Muscle layer of colon (tissue), 2 donors: Measurements from ENCODE around the gene SLC2A9.
"Not testable (repeated sequence)": the region's sequence is repeated elsewhere in the genome, so short reads cannot be mapped to it uniquely, and the experiment has no call there.

Experiments used
- H3K27ac ChIP-seq: one replicate; pipeline ENCODE4 v1.7.0; 2013; ENCODE audit warnings: low read depth, mild to moderate bottlenecking, low read length, moderate library complexity
- H3K27me3 ChIP-seq, 2 donors: one replicate each; pipeline ENCODE4 v1.7.0; 2013; ENCODE audit warnings: low read length in 2 of 2, mild to moderate bottlenecking in 2 of 2; ENCODE audit not compliant: insufficient read depth in 2 of 2, control insufficient read depth in 1 of 2
- H3K36me3 ChIP-seq: one replicate; pipeline ENCODE4 v1.7.0; 2013; ENCODE audit warnings: mild to moderate bottlenecking, low read length; ENCODE audit not compliant: insufficient read depth
- H3K4me1 ChIP-seq: one replicate; pipeline ENCODE4 v1.7.0; 2013; ENCODE audit warnings: mild to moderate bottlenecking, low read length; ENCODE audit not compliant: insufficient read depth
- H3K4me3 ChIP-seq, 2 donors: one replicate each; pipeline ENCODE4 v1.7.0; 2013; ENCODE audit warnings: low read length in 2 of 2, low read depth in 1 of 2, mild to moderate bottlenecking in 1 of 2, moderate library complexity in 1 of 2
- H3K9ac ChIP-seq: one replicate; pipeline ENCODE4 v1.7.0; 2013; ENCODE audit warnings: low read length
- H3K9me3 ChIP-seq: one replicate; pipeline ENCODE4 v1.7.0; 2013; ENCODE audit warnings: mild to moderate bottlenecking, low read length
- donor health status: abdominal sarcoma.
- donor health status: Adenocarcinoma of cecum.

SLC2A9 gene

GRCh38 chr4:9984621-9985020 is 36.7 kb downstream of the SLC2A9 start:
- no peaks in the 10 kb centered on the region for H3K36me3 ChIP-seq
- no peak overlapping the region for H3K27ac ChIP-seq
- H3K4me3 ChIP-seq: no peak overlapping the region
- H3K27me3 ChIP-seq: no peaks in the 10 kb centered on the region
- peaks cover 28% of the 10 kb centered on the region for H3K4me1 ChIP-seq
- H3K9me3 ChIP-seq: no peaks in the 10 kb centered on the region
- no peak overlapping the region for H3K9ac ChIP-seq

- no peak overlapping the region for H3K9ac ChIP-seq
- H3K4me1 ChIP-seq: peaks cover 14% of the 10 kb centered on the region
- no peaks in the 10 kb centered on the region for H3K36me3 ChIP-seq
- no peaks in the 10 kb centered on the region for H3K9me3 ChIP-seq
- no peaks in the 10 kb centered on the region for H3K27me3 ChIP-seq
- H3K4me3 ChIP-seq: no peak overlapping the region
- no peak overlapping the region for H3K27ac ChIP-seq
These were observed 38.1 kb downstream of the SLC2A9 start for GRCh38 chr4:9983211-9983610.

GRCh38 chr4:9981899-9982298 is 39.4 kb downstream of the SLC2A9 start:
- H3K9ac ChIP-seq, H3K27me3 ChIP-seq, H3K36me3 ChIP-seq, H3K27ac ChIP-seq, H3K4me1 ChIP-seq, H3K4me3 ChIP-seq, H3K9me3 ChIP-seq: not testable (repeated sequence)

GRCh38 chr4:9980898-9981297 is 40.4 kb downstream of the SLC2A9 start:
- Histone ChIP-seq H3K4me1 (no peaks in the 10 kb centered on the region), H3K36me3 (no peaks in the 10 kb centered on the region), H3K27me3 (no peaks in the 10 kb centered on the region), H3K4me3 (no peak overlapping the region), H3K9ac (no peak overlapping the region), H3K27ac (no peak overlapping the region), H3K9me3 (no peaks in the 10 kb centered on the region)

- Histone ChIP-seq H3K36me3 (no peaks in the 10 kb centered on the region), H3K4me1 (no peaks in the 10 kb centered on the region), H3K4me3 (no peak overlapping the region), H3K27ac (no peak overlapping the region), H3K9me3 (no peaks in the 10 kb centered on the region), H3K9ac (no peak overlapping the region), H3K27me3 (no peaks in the 10 kb centered on the region)
These were observed 42.1 kb downstream of the SLC2A9 start for GRCh38 chr4:9979101-9979701.

- no peaks in the 10 kb centered on the region for H3K4me1 ChIP-seq
- no peaks in the 10 kb centered on the region for H3K27me3 ChIP-seq
- H3K9ac ChIP-seq: no peak overlapping the region
- H3K4me3 ChIP-seq: no peak overlapping the region
- H3K27ac ChIP-seq: no peak overlapping the region
- no peaks in the 10 kb centered on the region for H3K9me3 ChIP-seq
- no peaks in the 10 kb centered on the region for H3K36me3 ChIP-seq
These were observed 43.7 kb downstream of the SLC2A9 start for GRCh38 chr4:9977518-9978031.

GRCh38 chr4:9976781-9977180 is 44.5 kb downstream of the SLC2A9 start:
- H3K4me3 ChIP-seq: no peak overlapping the region
- no peaks in the 10 kb centered on the region for H3K36me3 ChIP-seq
- H3K27me3 ChIP-seq: no peaks in the 10 kb centered on the region
- no peak overlapping the region for H3K27ac ChIP-seq
- no peaks in the 10 kb centered on the region for H3K9me3 ChIP-seq
- no peak overlapping the region for H3K9ac ChIP-seq
- no peaks in the 10 kb centered on the region for H3K4me1 ChIP-seq

- H3K36me3 ChIP-seq: no peaks in the 10 kb centered on the region
- H3K4me3 ChIP-seq: no peak overlapping the region
- no peak overlapping the region for H3K9ac ChIP-seq
- no peaks in the 10 kb centered on the region for H3K9me3 ChIP-seq
- H3K4me1 ChIP-seq: no peaks in the 10 kb centered on the region
- no peaks in the 10 kb centered on the region for H3K27me3 ChIP-seq
- no peak overlapping the region for H3K27ac ChIP-seq
These were observed 45.0 kb downstream of the SLC2A9 start for GRCh38 chr4:9976293-9976692.

GRCh38 chr4:9971711-9972110 is 49.6 kb downstream of the SLC2A9 start:
- Histone ChIP-seq H3K36me3 (no peaks in the 10 kb centered on the region), H3K4me1 (no peaks in the 10 kb centered on the region), H3K27ac (no peak overlapping the region), H3K9me3 (no peaks in the 10 kb centered on the region), H3K9ac (no peak overlapping the region), H3K4me3 (no peak overlapping the region), H3K27me3 (no peaks in the 10 kb centered on the region)

- Histone ChIP-seq H3K9me3 (no peaks in the 10 kb centered on the region), H3K9ac (no peak overlapping the region), H3K27me3 (no peaks in the 10 kb centered on the region), H3K36me3 (no peaks in the 10 kb centered on the region), H3K4me3 (no peak overlapping the region), H3K27ac (no peak overlapping the region), H3K4me1 (no peaks in the 10 kb centered on the region)
These were observed 50.8 kb downstream of the SLC2A9 start for GRCh38 chr4:9970399-9971011.

- H3K27ac ChIP-seq: no peak overlapping the region
- no peaks in the 10 kb centered on the region for H3K27me3 ChIP-seq
- H3K9ac ChIP-seq: no peak overlapping the region
- no peak overlapping the region for H3K4me3 ChIP-seq
- no peaks in the 10 kb centered on the region for H3K36me3 ChIP-seq
- H3K4me1 ChIP-seq: no peaks in the 10 kb centered on the region
- no peaks in the 10 kb centered on the region for H3K9me3 ChIP-seq
These were observed 51.5 kb downstream of the SLC2A9 start for GRCh38 chr4:9969526-9970398.
